Stomach (tissue), 4 donors: ENCODE data around the gene SLC7A9.

Experiments
- CTCF ChIP-seq, 7 experiments: fragments of 450-650 bp in 4 of 7; fragments of 200-600 bp in 3 of 7; sonication (generic) in 3 of 7; IDR thresholded peaks; one replicate each; pipeline ENCODE4 v1.5.1; 2016 to 2019; ENCODE audit warnings: antibody characterized with exemption in 7 of 7, control low read depth in 2 of 7, mild to moderate bottlenecking in 1 of 7
- POLR2A ChIP-seq, 4 donors: fragments of 450-650 bp; IDR thresholded peaks; one replicate each; pipeline ENCODE4 v1.6.1; 2016; ENCODE audit warnings: antibody characterized with exemption in 4 of 4, control low read depth in 2 of 4, mild to moderate bottlenecking in 1 of 4, moderate library complexity in 1 of 4
- POLR2AphosphoS5 ChIP-seq, 3 donors: sonication (generic); formaldehyde crosslinking; IDR thresholded peaks; one replicate each; pipeline ENCODE4 v1.6.1; 2016; ENCODE audit warnings: antibody characterized with exemption in 3 of 3

- no peak for TF ChIP-seq CTCF (IDR thresholded peaks at IDR 0.05)
- TF ChIP-seq POLR2AphosphoS5 (IDR thresholded peaks at IDR 0.05): no peak
- no peak for TF ChIP-seq POLR2A (IDR thresholded peaks at IDR 0.05)
Observed at GRCh38 chr19:32902448-32902847, 32.9 kb upstream of the SLC7A9 start.
